GM21381 (cell line): ENCODE measurements around the gene SLC35D2.
"Not testable (repeated sequence)": the region's sequence is repeated elsewhere in the genome, so short reads cannot be mapped to it uniquely, and the experiment has no call there.

Experiments used
- ATAC-seq: cut with Tn5 transposase; IDR thresholded peaks from one replicate; pipeline ENCODE4 v1.9.1; 2021; ENCODE audit warnings: mild to moderate bottlenecking, moderate library complexity; ENCODE audit not compliant: unreplicated experiment

The SLC35D2 gene

DNA sequence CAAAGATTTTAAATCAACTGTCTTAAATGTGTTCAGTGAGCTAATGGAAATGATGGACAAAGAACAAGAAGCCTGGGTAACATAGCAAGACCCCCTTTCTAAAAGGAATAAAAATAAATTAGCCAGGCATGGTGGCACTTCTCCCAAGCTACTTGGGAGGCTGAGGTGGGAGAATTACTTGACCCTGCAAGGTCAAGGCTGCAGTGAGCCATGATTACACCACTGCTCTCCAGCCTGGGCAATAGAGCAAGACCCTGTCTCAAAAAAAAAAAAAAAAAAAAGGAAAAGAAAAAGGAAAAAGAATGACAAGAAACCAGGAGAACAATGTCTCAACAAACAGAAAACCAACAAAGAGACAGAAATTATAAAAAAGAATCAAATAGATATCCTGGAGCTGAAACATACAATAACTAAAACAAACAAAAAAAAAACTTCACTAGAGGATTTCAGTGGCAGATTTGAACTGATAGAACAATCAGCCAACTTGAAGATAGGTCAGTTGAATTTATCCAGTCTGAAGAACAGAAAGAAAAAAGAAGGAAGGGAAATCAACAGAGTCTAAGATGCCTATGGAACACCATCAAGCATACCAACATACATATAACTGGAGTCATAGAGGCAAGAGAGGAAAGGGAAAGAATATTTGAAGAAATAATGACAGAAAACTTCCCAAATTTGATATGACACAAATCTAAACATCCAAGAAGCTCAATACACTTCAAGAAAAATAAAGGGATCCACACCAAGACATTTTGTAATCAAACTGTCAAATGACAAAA lies 16.8 kb upstream of the SLC35D2 start:
- no peak for ATAC-seq

DNA sequence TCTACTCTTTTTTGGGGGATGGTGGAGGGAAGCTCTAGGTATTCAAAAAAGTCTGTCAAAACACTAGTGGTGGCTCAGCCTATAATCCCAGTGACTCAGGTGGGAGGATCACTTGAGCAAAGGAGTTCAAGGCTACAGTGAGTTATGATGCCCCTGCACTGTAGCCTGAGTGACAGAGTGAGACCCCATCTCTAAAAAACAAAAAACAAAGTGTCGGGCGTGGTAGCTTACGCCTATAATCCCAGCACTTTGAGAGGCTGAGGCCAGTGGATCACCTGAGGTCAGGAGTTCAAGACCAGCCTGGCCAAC lies 15.8 kb upstream of the SLC35D2 start:
- ATAC-seq: no peak

DNA sequence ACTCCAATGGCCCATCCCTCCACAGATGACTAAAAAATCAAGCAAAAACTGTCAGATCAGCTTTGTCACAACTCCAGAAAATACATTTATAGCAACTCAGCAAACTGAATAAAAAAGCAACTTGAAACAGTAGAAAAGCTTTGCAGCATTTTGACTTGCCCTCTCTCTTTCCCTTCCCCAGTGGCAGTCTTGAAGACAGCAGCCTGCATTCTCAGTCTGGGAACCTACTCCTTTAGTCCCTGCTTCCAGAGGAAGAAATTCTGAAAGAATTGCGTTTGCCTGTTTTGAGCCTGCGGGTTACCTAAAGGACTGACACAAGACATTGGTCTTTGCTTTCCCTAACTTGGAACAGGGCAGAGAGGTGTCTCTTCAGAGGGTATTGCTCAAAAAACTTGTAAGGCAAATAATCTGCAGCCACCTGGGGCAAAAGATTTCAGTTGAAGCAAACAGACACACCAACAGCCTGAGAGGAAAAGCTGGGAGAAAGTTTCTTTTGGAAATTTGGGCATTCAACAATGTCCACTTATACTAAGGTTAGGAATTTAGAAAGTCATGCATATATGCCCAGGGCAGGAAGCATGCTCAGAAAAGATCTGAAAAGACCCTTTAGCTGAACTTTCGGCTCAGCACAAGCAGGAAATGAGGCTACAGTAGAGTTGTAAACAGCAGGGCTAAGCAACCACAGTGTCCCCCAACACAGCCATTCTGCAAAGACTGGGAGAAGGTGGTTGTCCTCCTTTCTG lies 15.2 kb upstream of the SLC35D2 start:
- no peak for ATAC-seq

DNA sequence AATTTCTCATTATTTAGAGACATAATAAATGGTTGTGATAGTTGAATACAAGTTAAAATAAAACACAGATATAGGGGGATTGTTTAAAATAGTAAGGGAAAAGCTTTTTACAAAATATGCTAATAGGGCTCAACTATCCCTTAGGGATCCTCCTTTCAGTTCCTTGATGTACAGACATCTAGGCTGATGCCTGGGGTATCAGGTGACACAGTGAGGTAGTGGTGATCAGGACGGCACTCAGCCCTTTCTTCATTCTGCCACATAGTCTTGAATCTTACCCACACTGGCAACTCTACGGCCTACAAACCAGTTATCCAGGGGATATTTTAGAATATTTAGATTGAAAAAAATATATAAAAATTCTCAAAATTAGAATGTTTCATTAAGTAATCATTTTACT lies 12.5 kb upstream of the SLC35D2 start:
- ATAC-seq: no peak

DNA sequence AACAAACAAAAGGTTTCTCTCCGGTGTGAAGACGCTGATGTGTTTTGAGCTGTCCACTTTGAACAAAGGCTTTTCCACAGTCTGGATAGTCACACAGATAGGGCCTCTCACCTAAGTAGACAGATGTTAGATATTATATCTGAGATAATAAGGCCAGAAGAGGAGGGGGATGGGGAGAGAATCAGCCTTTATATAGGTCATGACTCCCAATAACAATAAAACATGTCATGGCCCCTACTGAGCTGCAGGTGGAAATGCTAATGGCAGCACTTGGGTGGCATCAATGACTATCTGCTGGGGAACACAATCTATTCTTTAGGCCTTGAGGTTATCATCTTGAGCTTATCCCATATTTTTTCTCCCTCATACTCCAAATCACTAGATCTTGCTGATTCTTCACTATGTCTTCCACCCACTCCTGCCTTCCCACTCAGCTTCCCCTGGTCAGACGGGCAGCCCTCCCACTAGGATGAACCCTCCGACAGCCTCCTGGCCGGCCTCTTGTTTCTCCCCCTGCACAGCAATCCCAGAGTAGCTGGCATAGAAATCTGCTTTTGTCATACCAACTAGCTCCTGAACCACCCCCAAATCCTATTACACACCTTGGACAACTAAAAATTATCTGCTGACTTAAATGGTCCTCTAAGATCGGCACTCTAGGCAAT lies 11.5 kb upstream of the SLC35D2 start:
- ATAC-seq: no peak

DNA sequence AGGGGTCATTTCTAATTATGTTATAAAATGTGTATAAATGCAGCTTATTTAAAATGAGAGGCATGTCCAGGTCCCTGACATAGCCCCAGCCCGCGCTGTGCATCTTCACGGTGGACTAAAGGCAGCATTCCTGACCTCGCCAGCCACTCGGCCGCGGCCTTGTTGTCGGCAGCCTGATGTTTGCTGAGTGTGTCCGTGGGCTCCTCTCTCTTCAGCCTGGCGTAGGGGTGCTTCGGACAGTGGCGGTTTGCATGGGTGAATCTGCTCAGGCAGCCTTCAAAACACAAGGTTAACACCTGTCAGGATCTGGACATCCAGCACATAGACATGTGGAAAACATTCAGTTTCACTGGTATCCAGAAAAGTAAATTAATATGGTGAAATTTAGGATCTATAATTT lies 8.8 kb upstream of the SLC35D2 start:
- ATAC-seq: no peak

DNA sequence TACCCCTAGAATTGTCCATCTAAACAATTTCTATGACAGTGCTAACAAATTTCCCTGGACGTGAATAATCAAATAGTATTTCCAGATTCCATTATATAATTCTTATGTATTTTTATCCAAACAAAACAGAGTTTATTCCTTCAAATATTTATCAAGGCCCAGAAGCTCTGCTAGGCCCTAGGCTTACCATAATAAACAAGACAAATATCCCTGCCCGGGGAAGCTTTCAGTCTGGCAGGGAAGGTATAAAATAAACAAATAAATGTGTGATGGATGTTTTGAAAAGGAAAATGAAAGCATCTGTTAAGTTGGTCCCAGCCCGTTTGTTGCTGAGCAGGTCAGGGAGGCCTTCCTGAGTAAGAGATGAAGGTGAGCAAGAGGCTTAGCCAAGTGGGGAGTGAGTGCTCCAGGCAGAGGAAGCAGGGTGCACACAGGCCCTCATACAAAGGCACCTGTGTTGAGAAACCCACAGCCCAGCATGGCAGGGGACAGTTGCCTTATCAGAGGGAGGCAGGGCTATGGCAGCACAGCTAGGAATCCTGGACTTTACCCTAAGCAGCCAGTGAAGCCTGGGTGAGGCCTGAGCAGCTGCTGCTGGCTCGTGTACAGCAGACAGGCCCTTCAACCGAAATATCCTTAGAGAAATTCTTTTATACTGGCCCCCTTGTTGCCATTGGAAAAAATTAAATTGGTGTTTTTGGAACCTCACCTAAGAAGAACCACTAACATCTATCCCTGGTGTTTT lies 7.7 kb upstream of the SLC35D2 start:
- ATAC-seq: no peak

GRCh38 chr9:96388144-96388543 lies 4.6 kb upstream of the SLC35D2 start:
- no peak for ATAC-seq

DNA sequence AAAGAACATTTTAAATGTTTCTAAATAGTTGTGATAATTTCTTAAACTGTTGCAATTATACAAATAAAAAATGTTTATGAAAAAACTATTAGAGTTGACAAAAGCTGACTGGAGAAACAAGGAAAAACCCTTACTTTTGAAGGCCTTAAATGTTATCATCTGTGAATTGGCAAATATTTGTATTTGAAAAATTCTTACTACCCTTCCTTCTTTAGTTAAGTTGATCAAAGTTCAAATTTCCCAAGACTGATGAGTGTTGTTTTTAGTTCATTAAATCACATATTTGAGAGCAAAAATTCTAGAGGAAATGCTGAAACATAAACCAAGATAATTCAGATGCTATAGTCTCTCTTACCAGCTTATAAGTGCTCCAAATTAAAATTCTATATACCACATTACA lies 2.6 kb upstream of the SLC35D2 start:
- no peak for ATAC-seq

DNA sequence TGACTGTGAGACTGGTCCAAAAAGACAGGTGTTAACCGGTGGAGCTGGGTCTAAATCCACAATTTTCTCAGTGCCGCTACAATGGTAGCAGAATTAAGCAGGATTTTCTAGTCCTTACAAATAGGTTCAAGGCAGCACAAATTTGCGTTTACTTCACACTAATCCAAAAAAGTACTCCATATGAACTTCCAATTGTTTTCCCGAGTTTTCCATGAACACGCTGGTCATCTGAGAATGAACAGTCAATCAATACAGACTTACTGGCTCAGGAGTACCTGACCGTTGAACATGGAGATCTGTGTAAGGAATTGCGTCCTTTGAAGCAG lies 709 bp downstream of the SLC35D2 start:
- ATAC-seq: no peak

DNA sequence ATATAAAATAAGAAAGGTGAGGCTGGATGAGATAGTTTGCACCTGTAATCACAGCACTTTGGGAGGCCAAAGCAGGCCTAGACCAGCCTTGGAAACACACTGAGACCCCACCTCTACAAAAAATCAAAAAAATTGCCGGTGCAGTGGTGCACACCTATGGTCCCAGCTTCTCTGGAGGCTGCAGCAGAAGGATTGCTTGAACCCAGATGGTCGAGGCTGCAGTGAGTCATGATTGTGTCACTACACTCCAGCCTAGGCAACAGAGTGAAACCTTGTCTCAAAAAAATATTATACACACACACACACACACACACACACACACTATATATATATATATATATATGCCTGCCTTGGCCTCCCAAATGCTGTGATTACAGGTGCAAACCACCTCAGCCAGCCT lies 1.3 kb downstream of the SLC35D2 start:
- ATAC-seq: no peak

DNA sequence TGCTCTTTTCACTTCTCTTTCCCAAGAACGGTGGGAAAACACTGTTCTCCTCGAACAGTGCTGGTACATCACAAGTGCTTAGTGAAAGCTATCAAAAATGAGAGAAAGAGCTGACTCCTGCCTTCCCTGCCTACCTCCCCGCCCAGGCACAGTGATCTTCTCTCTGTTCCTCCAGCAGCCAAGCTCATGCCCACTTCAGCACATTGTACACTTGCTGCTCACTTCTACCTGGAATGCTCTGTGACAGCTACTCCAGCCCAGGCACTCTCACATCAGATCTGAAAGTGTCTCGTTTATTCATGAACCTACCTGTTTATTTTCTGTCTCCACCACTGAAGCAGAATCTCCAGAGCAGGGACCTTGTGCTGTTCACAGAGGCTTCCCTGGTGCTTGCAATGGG lies 1.8 kb downstream of the SLC35D2 start:
- ATAC-seq: no peak

DNA sequence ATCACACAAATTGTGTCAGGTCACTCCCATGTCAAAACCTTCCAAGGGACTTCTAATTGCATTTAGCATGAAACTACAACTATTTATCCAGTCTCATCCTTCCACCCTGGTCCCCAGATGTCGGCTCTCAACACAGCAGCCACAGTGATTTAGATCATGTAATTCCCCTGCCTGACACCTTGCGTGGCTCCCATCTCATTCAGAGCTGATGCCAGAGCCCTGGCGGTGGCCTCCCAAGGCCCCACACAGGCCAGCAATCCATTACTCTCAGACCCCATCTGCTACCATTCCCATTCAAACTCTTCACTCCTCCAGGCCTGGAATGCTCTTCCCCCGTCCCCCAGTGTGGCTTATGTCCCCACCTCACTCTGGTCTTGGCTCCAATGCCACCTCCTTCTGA lies 2.4 kb downstream of the SLC35D2 start:
- ATAC-seq: no peak

- no peak for ATAC-seq
Observed at GRCh38 chr9:96379461-96379860, 4.0 kb downstream of the SLC35D2 start.

DNA sequence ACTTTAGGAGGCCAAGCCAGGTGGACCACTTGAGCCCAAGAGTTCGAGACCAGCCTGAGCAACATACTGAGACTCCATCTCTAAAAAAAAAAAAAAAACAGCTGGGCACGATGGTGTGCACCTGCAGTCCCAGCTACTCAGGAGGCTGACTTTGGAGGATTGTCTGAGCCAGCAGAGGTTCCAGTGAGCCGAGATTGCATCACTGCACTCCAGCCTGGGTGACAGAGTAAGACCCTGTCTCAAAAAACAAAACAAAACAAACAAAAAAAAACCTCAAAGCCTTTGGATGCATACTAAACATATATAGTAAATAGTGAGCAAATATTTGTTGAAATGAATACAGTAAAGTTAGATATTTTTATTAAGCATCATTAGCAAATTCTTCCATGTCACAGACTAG lies 5.3 kb downstream of the SLC35D2 start:
- ATAC-seq: no peak

GRCh38 chr9:96376891-96377874 lies 6.3 kb downstream of the SLC35D2 start:
- no peak for ATAC-seq

DNA sequence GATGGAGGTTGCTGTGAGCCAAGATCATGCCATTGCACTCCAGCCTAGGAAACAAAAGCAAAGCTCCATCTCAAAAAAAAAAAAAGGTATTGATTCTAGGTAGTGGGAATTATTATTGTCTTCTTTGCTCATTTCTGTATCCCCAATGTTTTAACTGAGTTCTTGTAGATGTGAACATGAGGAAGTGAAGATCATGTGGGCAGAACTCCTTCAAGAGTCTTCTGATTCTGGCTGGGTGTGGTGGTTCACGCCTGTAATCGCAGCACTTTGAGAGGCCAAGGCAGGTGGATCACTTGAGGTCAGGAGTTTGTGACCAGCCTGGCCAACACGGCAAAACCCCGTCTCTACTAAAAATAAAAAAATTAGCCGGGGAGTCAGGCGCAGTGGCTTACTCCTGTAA lies 8.0 kb downstream of the SLC35D2 start:
- not testable (repeated sequence) for ATAC-seq

GRCh38 chr9:96367943-96368342 lies 15.6 kb downstream of the SLC35D2 start:
- no peak for ATAC-seq

- ATAC-seq: no peak
Observed at GRCh38 chr9:96363175-96363967, 20.1 kb downstream of the SLC35D2 start.

DNA sequence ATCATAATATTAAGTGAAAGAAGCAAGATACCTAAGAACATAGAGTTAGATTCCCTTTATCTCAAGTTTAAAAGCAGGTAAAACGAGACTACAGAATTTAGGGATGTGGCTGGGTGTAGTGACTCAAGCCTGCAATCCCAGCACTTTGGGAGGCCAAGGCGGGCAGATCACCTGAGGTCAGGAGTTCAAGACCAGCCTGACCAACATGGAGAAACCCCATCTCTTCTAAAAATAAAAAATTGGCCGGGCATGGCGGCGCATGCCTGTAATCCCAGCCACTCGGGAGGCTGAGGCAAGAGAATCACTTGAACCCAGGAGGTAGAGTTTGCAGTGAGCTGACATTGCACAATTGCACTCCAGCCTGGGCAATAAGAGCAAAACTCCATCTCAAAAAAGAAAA lies 21.4 kb downstream of the SLC35D2 start:
- ATAC-seq: not testable (repeated sequence)
